Endothelial cell of umbilical vein (primary cell): Measurements from ENCODE around the gene CCDC9B. TPM values are rescaled to one million over a fixed set of nuclear protein-coding genes. Genes with fewer than 3 reads are reported as not detected.

Experiments
- BruUV-seq: library from RNA; stranded (reverse); fragments of 400-500 nt; replicated peaks from 2 replicates; lab custom pipeline; 2021; lab: Mats Ljungman, UMichigan
- CTCF ChIA-PET: fragments of 300-600, 350-600 bp; sonication (Branson Sonifier 250); formaldehyde crosslinking; loops from one replicate; lab custom pipeline; 2021; ENCODE audit warnings: antibody characterized with exemption, inconsistent platforms; lab: Charles Lee
- POLR2A ChIA-PET: fragments of 300-600, 350-600 bp; sonication (Branson Sonifier 250); formaldehyde crosslinking; loops from one replicate; lab custom pipeline; 2021; ENCODE audit warnings: antibody characterized with exemption, inconsistent platforms; lab: Charles Lee
- DNase-seq: peaks from one replicate; pipeline ENCODE4 v3.0.0-alpha.2; 2011; ENCODE audit warnings: low read depth, low spot score
- FAIRE-seq: peaks from 2 replicates; lab custom pipeline; 2011; peaks lifted over from hg19 to GRCh38; lab: Jason Lieb, UNC
- H2AFZ ChIP-seq: 2 replicates; pipeline ENCODE4 v1.6.0; 2012; ENCODE audit warnings: low read depth, low read length, control low read depth, inconsistent platforms
- H3K27ac ChIP-seq: 2 replicates; pipeline ENCODE4 v1.5.1; 2011; ENCODE audit warnings: low read depth, mild to moderate bottlenecking, control low read depth, low read length, moderate library complexity; ENCODE audit not compliant: insufficient read depth
- H3K27me3 ChIP-seq, 2 experiments: 2 replicates each; pipeline versions ENCODE4 v1.6.0 to v1.6.1; 2011; ENCODE audit warnings: low read length in 2 of 2, mixed read lengths in 1 of 2; ENCODE audit not compliant: control insufficient read depth in 2 of 2, insufficient read depth in 2 of 2
- H3K36me3 ChIP-seq, 2 experiments: 2 replicates in 1 of 2; 3 replicates in 1 of 2; pipeline ENCODE4 v1.5.1; 2011; ENCODE audit warnings: low read length in 2 of 2, mild to moderate bottlenecking in 1 of 2, moderate library complexity in 1 of 2; ENCODE audit not compliant: control insufficient read depth in 2 of 2, insufficient read depth in 2 of 2; ENCODE audit errors: extremely low read depth in 1 of 2
- H3K4me1 ChIP-seq: 3 replicates; pipeline ENCODE4 v1.5.1; 2011; ENCODE audit warnings: mild to moderate bottlenecking, low read length; ENCODE audit not compliant: control insufficient read depth, insufficient read depth; ENCODE audit errors: extremely low read depth
- H3K4me2 ChIP-seq: 2 replicates; pipeline ENCODE4 v1.6.1; 2011; ENCODE audit warnings: low read length, control low read depth, mixed read lengths; ENCODE audit not compliant: insufficient read depth
- H3K4me3 ChIP-seq, 3 experiments: fragments of 200-600 bp in 1 of 3; sonication (generic), shearing (Covaris generic) in 1 of 3; replicated peaks in 1 of 3; 2 replicates each; pipeline ENCODE4 v1.5.1; 2011 to 2016; ENCODE audit warnings: control low read depth in 3 of 3, low read length in 3 of 3, mild to moderate bottlenecking in 2 of 3, inconsistent platforms in 1 of 3, low read depth in 1 of 3, moderate library complexity in 1 of 3; ENCODE audit not compliant: insufficient read depth in 1 of 3
- H3K79me2 ChIP-seq: 2 replicates; pipeline ENCODE4 v1.6.0; 2012; ENCODE audit warnings: low read length, inconsistent platforms; ENCODE audit not compliant: control insufficient read depth, insufficient read depth
- H3K9ac ChIP-seq: replicated peaks from 2 replicates; pipeline ENCODE3; 2011; ENCODE audit warnings: low read length, control low read depth; ENCODE audit not compliant: insufficient read depth; ENCODE audit errors: extremely low read depth
- H3K9me1 ChIP-seq: replicated peaks from 3 replicates; pipeline ENCODE4 v1.6.0; 2011; ENCODE audit warnings: mild to moderate bottlenecking, low read length; ENCODE audit not compliant: control insufficient read depth, insufficient read depth; ENCODE audit errors: extremely low read depth
- H3K9me3 ChIP-seq: replicated peaks from 2 replicates; pipeline ENCODE4 v1.5.1; 2012; ENCODE audit warnings: low read length, inconsistent platforms; ENCODE audit not compliant: control insufficient read depth, insufficient read depth
- H4K20me1 ChIP-seq: replicated peaks from 2 replicates; pipeline ENCODE3; 2011; ENCODE audit warnings: mild to moderate bottlenecking, low read length; ENCODE audit not compliant: control insufficient read depth, insufficient read depth; ENCODE audit errors: extremely low read depth
- CTCF ChIP-seq, 2 donors: IDR thresholded peaks; 1 replicate in 1 of 2; 2 replicates in 1 of 2; pipeline ENCODE4 v1.5.1; 2011; ENCODE audit warnings: low read length in 2 of 2, mild to moderate bottlenecking in 2 of 2, moderate library complexity in 2 of 2, control low read depth in 1 of 2, inconsistent platforms in 1 of 2, low read depth in 1 of 2; ENCODE audit not compliant: insufficient read depth in 1 of 2; ENCODE audit errors: extremely low read depth in 1 of 2
- EZH2 ChIP-seq: IDR thresholded peaks from 2 replicates; pipeline ENCODE4 v1.6.1; 2012; ENCODE audit warnings: borderline replicate concordance, low read depth, mild to moderate bottlenecking, moderate library complexity, low read length, inconsistent platforms; ENCODE audit not compliant: severe bottlenecking
- FOS ChIP-seq: IDR thresholded peaks from 2 replicates; pipeline ENCODE4 v1.6.1; 2011; ENCODE audit warnings: mild to moderate bottlenecking, low read length, moderate library complexity, borderline replicate concordance; ENCODE audit not compliant: insufficient read depth
- JUN ChIP-seq: IDR thresholded peaks from 2 replicates; pipeline ENCODE4 v1.6.1; 2011; ENCODE audit warnings: borderline replicate concordance, low read depth; ENCODE audit not compliant: insufficient read length, insufficient read depth
- MYC ChIP-seq: IDR thresholded peaks from one replicate; pipeline ENCODE4 v1.6.1; 2011; ENCODE audit warnings: mild to moderate bottlenecking, low read depth, low read length
- POLR2A ChIP-seq: IDR thresholded peaks from 2 replicates; pipeline ENCODE4 v1.6.1; 2012; ENCODE audit warnings: low read depth, mild to moderate bottlenecking, control low read depth, low read length
- dilution Hi-C: fragments of 300-500 bp; cut with MboI; formaldehyde crosslinking; loops from one replicate; pipeline ENCODE4 v1.15.0; 2019; ENCODE audit warnings: low sequenced_read_pairs; ENCODE audit not compliant: extremely low pct_ligation_motif_present
- intact Hi-C: fragments of 100-400 bp; cut with micrococcal nuclease; formaldehyde crosslinking; loops from one replicate; pipeline ENCODE4 v1.10.0; 2022
- polyA plus RNA-seq, 4 experiments: library from polyadenylated mRNA; depleted of rRNA in 3 of 4; stranded (reverse) in 3 of 4; unstranded in 1 of 4; fragments of >200 nt; gene quantifications; 2 replicates each; pipeline versions ENCODE4 v1.2.1 to v1.2.3, GENCODE V29; 2011 to 2012; ENCODE audit warnings: missing spikeins in 1 of 4
- total RNA-seq: library from RNA; stranded (reverse); gene quantifications from 2 replicates; pipeline ENCODE4 v1.2.3, GENCODE V29; 2021
- TF ChIP-seq, protein P1 (sequence below): IDR thresholded peaks from 2 replicates; pipeline ENCODE4 v1.6.1; 2011; ENCODE audit not compliant: insufficient read depth, insufficient read length

CCDC9B gene
- total and polyA plus RNA-seq, 2 donors (not counting 3 experiments of a cell fraction or from before 2014, with no cell fraction given), result 7.6 to 46.0 TPM

DNA sequence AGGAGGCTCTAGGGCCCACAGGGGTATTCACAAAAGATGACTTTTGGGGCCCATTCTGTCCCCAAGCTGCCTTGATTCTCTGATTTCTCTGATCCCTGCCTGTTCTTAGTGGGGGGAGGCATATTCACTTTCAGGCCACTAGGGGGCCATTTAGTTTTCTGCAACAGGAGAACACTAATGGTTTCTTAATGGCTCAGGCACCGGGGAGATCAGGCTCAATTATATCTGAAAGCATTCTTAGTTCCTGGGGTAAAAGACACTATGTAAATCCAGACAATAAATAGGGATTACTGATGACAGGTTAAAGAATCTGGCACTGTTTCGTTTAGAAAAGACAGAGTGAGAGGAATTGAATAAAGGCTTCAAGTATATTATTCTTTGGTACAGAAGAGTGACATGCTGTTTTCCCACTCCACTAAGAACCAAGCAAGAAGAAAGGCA is 19.8 kb downstream of the CCDC9B start:
- TF ChIP-seq, protein P1, sequence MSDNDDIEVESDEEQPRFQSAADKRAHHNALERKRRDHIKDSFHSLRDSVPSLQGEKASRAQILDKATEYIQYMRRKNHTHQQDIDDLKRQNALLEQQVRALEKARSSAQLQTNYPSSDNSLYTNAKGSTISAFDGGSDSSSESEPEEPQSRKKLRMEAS, result no peak
- TF ChIP-seq CTCF (IDR thresholded peaks at IDR 0.05; ENCODE audit: extremely low read depth in 1 of 2, insufficient read depth in 1 of 2, low read depth in 1 of 2, low read length in 2 of 2), result peak; percentile 81 to 89
- peaks cover 9% of the 10 kb centered on the region for H3K79me2 ChIP-seq
- intact Hi-C loops (loop anchor here (1.0 kb wide), 2 partner anchors 17 to 22 kb away; no protein-coding TSS in a partner anchor), dilution Hi-C loops (no loop called here)
- H3K9me3 ChIP-seq, result no peaks in the 10 kb centered on the region
- ChIA-PET POLR2A (no interaction called here), CTCF (interaction anchor here (0.7 to 15.0 kb wide), 16 partner anchors 8 to 120 kb away, joined by 3 to 287 read pairs (median 4); partner anchors contain the start of genes BAHD1, CCDC9B, DISP2 and PLCB2)
- H3K36me3 ChIP-seq, result no peaks in the 10 kb centered on the region
- no TSS peak for BruUV-seq
- no peak overlapping the region for H3K4me2 ChIP-seq
- H3K4me3 ChIP-seq, result no peak overlapping the region
- FAIRE-seq, result peak; percentile 86
- no peak overlapping the region for H3K9ac ChIP-seq
- H3K27me3 ChIP-seq, result no peaks in the 10 kb centered on the region
- H3K9me1 ChIP-seq, result no peaks in the 10 kb centered on the region
- peaks cover 25% of the 10 kb centered on the region for H3K4me1 ChIP-seq
- no peak overlapping the region for H3K27ac ChIP-seq
- no peak overlapping the region for H2AFZ ChIP-seq
- DNase-seq, result peak; percentile 65
- H4K20me1 ChIP-seq, result no peaks in the 10 kb centered on the region

- Histone ChIP-seq H3K4me2 (no peak overlapping the region), H3K79me2 (peaks cover 9% of the 10 kb centered on the region), H3K4me1 (peaks cover 24% of the 10 kb centered on the region), H4K20me1 (no peaks in the 10 kb centered on the region), H3K9me1 (no peaks in the 10 kb centered on the region), H2AFZ (no peak overlapping the region), H3K27me3 (no peaks in the 10 kb centered on the region), H3K9ac (no peak overlapping the region), H3K9me3 (no peaks in the 10 kb centered on the region), H3K4me3 (no peak overlapping the region), H3K27ac (no peak overlapping the region), H3K36me3 (no peaks in the 10 kb centered on the region)
- ChIA-PET POLR2A (no interaction called here), CTCF (interaction anchor here (0.7 to 15.0 kb wide), 14 partner anchors 9 to 120 kb away, joined by 3 to 287 read pairs (median 4); partner anchors contain the start of genes BAHD1, CCDC9B, DISP2 and PLCB2)
- no peak for FAIRE-seq
- TF ChIP-seq POLR2A, result no peak
- no peak for TF ChIP-seq EZH2
- no peak for TF ChIP-seq MYC
- TF ChIP-seq JUN, result no peak
- TF ChIP-seq FOS, result no peak
- no TSS peak for BruUV-seq
- dilution Hi-C loops (no loop called here), intact Hi-C loops (no loop called here)
- no peak for DNase-seq
Observed at GRCh38 chr15:40320409-40320808, 20.3 kb downstream of the CCDC9B start.
